Endothelial cell of umbilical vein (primary cell): ENCODE data around the gene PNPO. TPM values are rescaled to one million over a fixed set of nuclear protein-coding genes. Genes with fewer than 3 reads are reported as not detected.
A peak's percentile ranks its signal among the peaks of the same experiment; 100 is the strongest.

Experiments
- BruUV-seq: library from RNA; stranded (reverse); fragments of 400-500 nt; replicated peaks from 2 replicates; lab custom pipeline; 2021; lab: Mats Ljungman, UMichigan
- CTCF ChIA-PET: fragments of 300-600, 350-600 bp; sonication (Branson Sonifier 250); formaldehyde crosslinking; loops from one replicate; lab custom pipeline; 2021; ENCODE audit warnings: antibody characterized with exemption, inconsistent platforms; lab: Charles Lee
- POLR2A ChIA-PET: fragments of 300-600, 350-600 bp; sonication (Branson Sonifier 250); formaldehyde crosslinking; loops from one replicate; lab custom pipeline; 2021; ENCODE audit warnings: antibody characterized with exemption, inconsistent platforms; lab: Charles Lee
- DNase-seq: peaks from one replicate; pipeline ENCODE4 v3.0.0-alpha.2; 2011; ENCODE audit warnings: low read depth, low spot score
- FAIRE-seq: peaks from 2 replicates; lab custom pipeline; 2011; peaks lifted over from hg19 to GRCh38; lab: Jason Lieb, UNC
- H2AFZ ChIP-seq: 2 replicates; pipeline ENCODE4 v1.6.0; 2012; ENCODE audit warnings: low read depth, low read length, control low read depth, inconsistent platforms
- H3K27ac ChIP-seq: 2 replicates; pipeline ENCODE4 v1.5.1; 2011; ENCODE audit warnings: low read depth, mild to moderate bottlenecking, control low read depth, low read length, moderate library complexity; ENCODE audit not compliant: insufficient read depth
- H3K27me3 ChIP-seq, 2 experiments: 2 replicates each; pipeline versions ENCODE4 v1.6.0 to v1.6.1; 2011; ENCODE audit warnings: low read length in 2 of 2, mixed read lengths in 1 of 2; ENCODE audit not compliant: control insufficient read depth in 2 of 2, insufficient read depth in 2 of 2
- H3K36me3 ChIP-seq, 2 experiments: 2 replicates in 1 of 2; 3 replicates in 1 of 2; pipeline ENCODE4 v1.5.1; 2011; ENCODE audit warnings: low read length in 2 of 2, mild to moderate bottlenecking in 1 of 2, moderate library complexity in 1 of 2; ENCODE audit not compliant: control insufficient read depth in 2 of 2, insufficient read depth in 2 of 2; ENCODE audit errors: extremely low read depth in 1 of 2
- H3K4me1 ChIP-seq: 3 replicates; pipeline ENCODE4 v1.5.1; 2011; ENCODE audit warnings: mild to moderate bottlenecking, low read length; ENCODE audit not compliant: control insufficient read depth, insufficient read depth; ENCODE audit errors: extremely low read depth
- H3K4me2 ChIP-seq: 2 replicates; pipeline ENCODE4 v1.6.1; 2011; ENCODE audit warnings: low read length, control low read depth, mixed read lengths; ENCODE audit not compliant: insufficient read depth
- H3K4me3 ChIP-seq, 3 experiments: fragments of 200-600 bp in 1 of 3; sonication (generic), shearing (Covaris generic) in 1 of 3; replicated peaks in 1 of 3; 2 replicates each; pipeline ENCODE4 v1.5.1; 2011 to 2016; ENCODE audit warnings: control low read depth in 3 of 3, low read length in 3 of 3, mild to moderate bottlenecking in 2 of 3, inconsistent platforms in 1 of 3, low read depth in 1 of 3, moderate library complexity in 1 of 3; ENCODE audit not compliant: insufficient read depth in 1 of 3
- H3K79me2 ChIP-seq: 2 replicates; pipeline ENCODE4 v1.6.0; 2012; ENCODE audit warnings: low read length, inconsistent platforms; ENCODE audit not compliant: control insufficient read depth, insufficient read depth
- H3K9ac ChIP-seq: replicated peaks from 2 replicates; pipeline ENCODE3; 2011; ENCODE audit warnings: low read length, control low read depth; ENCODE audit not compliant: insufficient read depth; ENCODE audit errors: extremely low read depth
- H3K9me1 ChIP-seq: replicated peaks from 3 replicates; pipeline ENCODE4 v1.6.0; 2011; ENCODE audit warnings: mild to moderate bottlenecking, low read length; ENCODE audit not compliant: control insufficient read depth, insufficient read depth; ENCODE audit errors: extremely low read depth
- H3K9me3 ChIP-seq: replicated peaks from 2 replicates; pipeline ENCODE4 v1.5.1; 2012; ENCODE audit warnings: low read length, inconsistent platforms; ENCODE audit not compliant: control insufficient read depth, insufficient read depth
- H4K20me1 ChIP-seq: replicated peaks from 2 replicates; pipeline ENCODE3; 2011; ENCODE audit warnings: mild to moderate bottlenecking, low read length; ENCODE audit not compliant: control insufficient read depth, insufficient read depth; ENCODE audit errors: extremely low read depth
- EZH2 ChIP-seq: IDR thresholded peaks from 2 replicates; pipeline ENCODE4 v1.6.1; 2012; ENCODE audit warnings: borderline replicate concordance, low read depth, mild to moderate bottlenecking, moderate library complexity, low read length, inconsistent platforms; ENCODE audit not compliant: severe bottlenecking
- FOS ChIP-seq: IDR thresholded peaks from 2 replicates; pipeline ENCODE4 v1.6.1; 2011; ENCODE audit warnings: mild to moderate bottlenecking, low read length, moderate library complexity, borderline replicate concordance; ENCODE audit not compliant: insufficient read depth
- GATA2 ChIP-seq: IDR thresholded peaks from 2 replicates; pipeline ENCODE4 v1.7.0; 2011; ENCODE audit warnings: low read depth, mild to moderate bottlenecking, moderate library complexity, mixed read lengths, low read length; ENCODE audit not compliant: insufficient read length, insufficient read depth
- JUN ChIP-seq: IDR thresholded peaks from 2 replicates; pipeline ENCODE4 v1.6.1; 2011; ENCODE audit warnings: borderline replicate concordance, low read depth; ENCODE audit not compliant: insufficient read length, insufficient read depth
- MYC ChIP-seq: IDR thresholded peaks from one replicate; pipeline ENCODE4 v1.6.1; 2011; ENCODE audit warnings: mild to moderate bottlenecking, low read depth, low read length
- POLR2A ChIP-seq: IDR thresholded peaks from 2 replicates; pipeline ENCODE4 v1.6.1; 2012; ENCODE audit warnings: low read depth, mild to moderate bottlenecking, control low read depth, low read length
- POLR2AphosphoS5 ChIP-seq: IDR thresholded peaks from 2 replicates; pipeline ENCODE4 v1.6.1; 2012; ENCODE audit warnings: low read depth, mild to moderate bottlenecking, control low read depth, low read length, moderate library complexity; ENCODE audit not compliant: insufficient read depth
- dilution Hi-C: fragments of 300-500 bp; cut with MboI; formaldehyde crosslinking; loops from one replicate; pipeline ENCODE4 v1.15.0; 2019; ENCODE audit warnings: low sequenced_read_pairs; ENCODE audit not compliant: extremely low pct_ligation_motif_present
- intact Hi-C: fragments of 100-400 bp; cut with micrococcal nuclease; formaldehyde crosslinking; loops from one replicate; pipeline ENCODE4 v1.10.0; 2022
- polyA plus RNA-seq, 4 experiments: library from polyadenylated mRNA; depleted of rRNA in 3 of 4; stranded (reverse) in 3 of 4; unstranded in 1 of 4; fragments of >200 nt; gene quantifications; 2 replicates each; pipeline versions ENCODE4 v1.2.1 to v1.2.3, GENCODE V29; 2011 to 2012; ENCODE audit warnings: missing spikeins in 1 of 4
- total RNA-seq: library from RNA; stranded (reverse); gene quantifications from 2 replicates; pipeline ENCODE4 v1.2.3, GENCODE V29; 2021
- TF ChIP-seq, protein P1 (sequence below), 2 donors: IDR thresholded peaks; 1 replicate in 1 of 2; 2 replicates in 1 of 2; pipeline ENCODE4 v1.5.1; 2011; ENCODE audit warnings: low read length in 2 of 2, mild to moderate bottlenecking in 2 of 2, moderate library complexity in 2 of 2, control low read depth in 1 of 2, inconsistent platforms in 1 of 2, low read depth in 1 of 2; ENCODE audit not compliant: insufficient read depth in 1 of 2; ENCODE audit errors: extremely low read depth in 1 of 2
- TF ChIP-seq, protein P2 (sequence below): IDR thresholded peaks from 2 replicates; pipeline ENCODE4 v1.6.1; 2011; ENCODE audit not compliant: insufficient read depth, insufficient read length

PNPO gene
- total and polyA plus RNA-seq, 2 donors (not counting 3 experiments of a cell fraction or from before 2014, with no cell fraction given): 19.7 to 22.0 TPM

DNA sequence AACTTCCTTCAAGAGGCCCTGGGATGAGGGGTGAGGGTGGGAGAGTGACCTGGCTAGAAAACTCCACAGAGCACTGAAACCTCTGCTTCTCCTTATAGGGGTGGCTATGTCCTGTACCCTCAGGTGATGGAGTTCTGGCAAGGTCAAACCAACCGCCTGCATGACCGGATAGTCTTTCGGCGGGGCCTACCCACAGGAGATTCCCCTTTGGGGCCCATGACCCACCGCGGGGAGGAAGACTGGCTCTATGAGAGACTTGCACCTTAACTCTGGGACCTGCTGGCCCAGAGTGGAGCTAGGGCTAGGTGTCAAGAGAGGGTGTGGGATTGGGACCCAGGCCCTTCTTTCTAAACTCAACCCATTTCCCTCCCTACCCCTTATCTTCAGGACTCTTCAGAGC is 5.1 kb downstream of the PNPO start:
- DNase-seq (no peak), FAIRE-seq (peak; percentile 18)
- intact Hi-C loops: no loop called here
- Histone ChIP-seq H2AFZ (no peak overlapping the region), H3K9ac (no peak overlapping the region), H3K27ac (no peak overlapping the region), H3K4me2 (no peak overlapping the region), H3K9me3 (no peaks in the 10 kb centered on the region), H3K36me3 (peaks cover 0 to 7% of the 10 kb centered on the region in 2 experiments), H3K4me1 (peaks cover 14% of the 10 kb centered on the region), H3K79me2 (peaks cover 5% of the 10 kb centered on the region), H4K20me1 (no peaks in the 10 kb centered on the region), H3K27me3 (no peaks in the 10 kb centered on the region), H3K9me1 (no peaks in the 10 kb centered on the region), H3K4me3 (no peak overlapping the region)
- BruUV-seq: no TSS peak
- CTCF ChIA-PET: interaction anchor here (0.6 to 6.2 kb wide), 28 partner anchors 10 to 118 kb away, joined by 3 to 134 read pairs (median 6); partner anchors contain the start of genes CDK5RAP3, PRR15L and SCRN2
- dilution Hi-C loops: no loop called here
- POLR2A ChIA-PET: interaction anchor here (0.6 kb wide), 1 partner anchor 67 kb away, joined by 3 read pairs; no protein-coding TSS in a partner anchor
- TF ChIP-seq, protein P1, sequence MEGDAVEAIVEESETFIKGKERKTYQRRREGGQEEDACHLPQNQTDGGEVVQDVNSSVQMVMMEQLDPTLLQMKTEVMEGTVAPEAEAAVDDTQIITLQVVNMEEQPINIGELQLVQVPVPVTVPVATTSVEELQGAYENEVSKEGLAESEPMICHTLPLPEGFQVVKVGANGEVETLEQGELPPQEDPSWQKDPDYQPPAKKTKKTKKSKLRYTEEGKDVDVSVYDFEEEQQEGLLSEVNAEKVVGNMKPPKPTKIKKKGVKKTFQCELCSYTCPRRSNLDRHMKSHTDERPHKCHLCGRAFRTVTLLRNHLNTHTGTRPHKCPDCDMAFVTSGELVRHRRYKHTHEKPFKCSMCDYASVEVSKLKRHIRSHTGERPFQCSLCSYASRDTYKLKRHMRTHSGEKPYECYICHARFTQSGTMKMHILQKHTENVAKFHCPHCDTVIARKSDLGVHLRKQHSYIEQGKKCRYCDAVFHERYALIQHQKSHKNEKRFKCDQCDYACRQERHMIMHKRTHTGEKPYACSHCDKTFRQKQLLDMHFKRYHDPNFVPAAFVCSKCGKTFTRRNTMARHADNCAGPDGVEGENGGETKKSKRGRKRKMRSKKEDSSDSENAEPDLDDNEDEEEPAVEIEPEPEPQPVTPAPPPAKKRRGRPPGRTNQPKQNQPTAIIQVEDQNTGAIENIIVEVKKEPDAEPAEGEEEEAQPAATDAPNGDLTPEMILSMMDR (IDR thresholded peaks at IDR 0.05; ENCODE audit: extremely low read depth in 1 of 2, insufficient read depth in 1 of 2, low read depth in 1 of 2, low read length in 2 of 2): no peak
- TF ChIP-seq, protein P2, sequence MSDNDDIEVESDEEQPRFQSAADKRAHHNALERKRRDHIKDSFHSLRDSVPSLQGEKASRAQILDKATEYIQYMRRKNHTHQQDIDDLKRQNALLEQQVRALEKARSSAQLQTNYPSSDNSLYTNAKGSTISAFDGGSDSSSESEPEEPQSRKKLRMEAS: no peak
- TF ChIP-seq FOS (no peak), MYC (no peak), POLR2A (no peak), GATA2 (no peak), POLR2AphosphoS5 (no peak), EZH2 (no peak), JUN (no peak)
